K562 (cell line): ENCODE results near the gene PRR7. TPM values are rescaled to one million over a fixed set of nuclear protein-coding genes. Genes with fewer than 3 reads are reported as not detected.
A peak's percentile ranks its signal among the peaks of the same experiment; 100 is the strongest.

Experiments used
- ATAC-seq: fragments of 200-7000 bp; cut with Tn5 transposase; 3 replicates; pipeline ENCODE4 v1.9.1; 2020; ENCODE audit warnings: moderate library complexity
- BruUV-seq: library from RNA; stranded (reverse); fragments of 400-500 nt; replicated peaks from 2 replicates; lab custom pipeline; 2021; lab: Mats Ljungman, UMichigan
- CTCF ChIA-PET: fragments of 300-600 bp; formaldehyde crosslinking; extraction: SDS; loops from one replicate; lab custom pipeline; 2021; ENCODE audit warnings: low intra/inter-chr PET ratio; lab: Yijun Ruan, JAX
- POLR2A ChIA-PET: fragments of 300-600, 350-650 bp; sonication (Branson Sonifier 250); formaldehyde crosslinking; extraction: SDS; loops from one replicate; lab custom pipeline; 2021; ENCODE audit warnings: antibody characterized with exemption, inconsistent platforms; lab: Yijun Ruan, JAX
- DNase-seq, 4 experiments: peaks; one replicate each; pipeline versions ENCODE4 v3.0.0 to v3.0.0-alpha.2; 2011 to 2018; ENCODE audit warnings: low spot score in 3 of 4, mixed read lengths in 3 of 4; ENCODE audit errors: extremely low read depth in 1 of 4
- FAIRE-seq: peaks from 2 replicates; lab custom pipeline; 2011; peaks lifted over from hg19 to GRCh38; lab: Jason Lieb, UNC
- H2AFZ ChIP-seq: 2 replicates; pipeline ENCODE4 v1.6.0; 2011; ENCODE audit warnings: low read depth, low read length, control low read depth, inconsistent platforms
- H3K27ac ChIP-seq: fragments of 200-600 bp; 3 replicates; pipeline ENCODE4 v1.8.0; 2011; ENCODE audit warnings: low read depth, mild to moderate bottlenecking, control low read depth, inconsistent platforms, low read length, moderate library complexity, mixed read lengths; ENCODE audit errors: extremely low read depth
- H3K27me3 ChIP-seq, 2 experiments: fragments of 300-600 bp in 1 of 2; 2 replicates in 1 of 2; 3 replicates in 1 of 2; pipeline versions ENCODE4 v1.6.0 to v1.8.0; 2011; ENCODE audit warnings: inconsistent platforms in 2 of 2, low read length in 2 of 2, mild to moderate bottlenecking in 1 of 2, mixed read lengths in 1 of 2, moderate library complexity in 1 of 2; ENCODE audit not compliant: control insufficient read depth in 2 of 2, insufficient read depth in 2 of 2
- H3K36me3 ChIP-seq: fragments of 300-600 bp; 3 replicates; pipeline ENCODE4 v1.8.0; 2011; ENCODE audit warnings: mild to moderate bottlenecking, low read length, inconsistent platforms; ENCODE audit not compliant: control insufficient read depth, insufficient read depth
- H3K4me1 ChIP-seq, 2 experiments: fragments of 200-600 bp in 1 of 2; replicated peaks in 1 of 2; 2 replicates in 1 of 2; 3 replicates in 1 of 2; pipeline versions ENCODE4 v1.5.1 to v1.8.0; 2011; ENCODE audit warnings: inconsistent platforms in 2 of 2, low read length in 2 of 2, mild to moderate bottlenecking in 1 of 2, mixed read lengths in 1 of 2, moderate library complexity in 1 of 2; ENCODE audit not compliant: control insufficient read depth in 2 of 2, insufficient read depth in 2 of 2
- H3K4me2 ChIP-seq: 2 replicates; pipeline ENCODE4 v1.6.1; 2011; ENCODE audit warnings: low read length, control low read depth, inconsistent platforms, mixed read lengths; ENCODE audit not compliant: insufficient read depth
- H3K4me3 ChIP-seq: fragments of 200-600 bp; sonication (generic), shearing (Covaris generic); 2 replicates; pipeline ENCODE4 v1.5.1; 2016; ENCODE audit warnings: control low read depth, inconsistent platforms
- H3K79me2 ChIP-seq: fragments of 200-600 bp; 3 replicates; pipeline ENCODE4 v1.8.0; 2011; ENCODE audit warnings: low read length, inconsistent platforms; ENCODE audit not compliant: control insufficient read depth, insufficient read depth
- H3K9ac ChIP-seq, 2 experiments: 2 replicates each; pipeline versions ENCODE4 v1.6.0 to v1.6.1; 2011; ENCODE audit warnings: low read depth in 2 of 2, low read length in 2 of 2, control low read depth in 1 of 2, inconsistent platforms in 1 of 2, mild to moderate bottlenecking in 1 of 2, mixed read lengths in 1 of 2; ENCODE audit not compliant: insufficient read depth in 1 of 2
- H3K9me1 ChIP-seq: one replicate; pipeline ENCODE4 v1.6.0; 2011; ENCODE audit warnings: inconsistent platforms, mild to moderate bottlenecking, low read length, moderate library complexity; ENCODE audit not compliant: control insufficient read depth, insufficient read depth
- H3K9me3 ChIP-seq: replicated peaks from 2 replicates; pipeline ENCODE4 v1.5.1; 2011; ENCODE audit warnings: low read depth, low read length, inconsistent platforms; ENCODE audit not compliant: control insufficient read depth, insufficient read depth
- H4K20me1 ChIP-seq: replicated peaks from 2 replicates; pipeline ENCODE4 v1.6.1; 2011; ENCODE audit warnings: low read length, inconsistent platforms, mixed read lengths; ENCODE audit not compliant: control insufficient read depth, insufficient read depth
- ARID1B ChIP-seq: fragments of 450-650 bp; IDR thresholded peaks from 2 replicates; pipeline ENCODE4 v1.6.1; 2016; ENCODE audit warnings: antibody characterized with exemption, mild to moderate bottlenecking, inconsistent platforms
- CBFB ChIP-seq: sonication (generic); formaldehyde crosslinking; IDR thresholded peaks from 2 replicates; pipeline ENCODE4 v1.4.0; 2020; ENCODE audit warnings: mild to moderate bottlenecking, missing genetic modification reagents
- DLX4 ChIP-seq: fragments of 250-450 bp; sonication (Bioruptor Pico); IDR thresholded peaks from 2 replicates; pipeline ENCODE4 v1.6.1; 2021; ENCODE audit warnings: mild to moderate bottlenecking
- HNRNPK ChIP-seq: fragments of 200-400 bp; formaldehyde crosslinking; IDR thresholded peaks from one replicate; pipeline ENCODE4 v1.6.1; 2018; ENCODE audit warnings: mild to moderate bottlenecking, low read depth, low read length; ENCODE audit not compliant: poor library complexity, severe bottlenecking
- KDM4B ChIP-seq, 2 experiments: fragments of 450-650 bp in 1 of 2; sonication (generic) in 1 of 2; IDR thresholded peaks; 2 replicates each; pipeline ENCODE4 v1.6.1; 2016 to 2017; ENCODE audit warnings: borderline replicate concordance in 2 of 2, antibody characterized with exemption in 1 of 2, low read depth in 1 of 2, mild to moderate bottlenecking in 1 of 2
- KLF1 ChIP-seq: fragments of 450-650 bp; IDR thresholded peaks from 2 replicates; pipeline ENCODE4 v1.6.1; 2016; ENCODE audit warnings: missing genetic modification characterization, missing compliant biosample characterization
- NR2F6 ChIP-seq: fragments of 450-650 bp; formaldehyde crosslinking; IDR thresholded peaks from 2 replicates; pipeline ENCODE4 v1.4.0; 2020; ENCODE audit warnings: mild to moderate bottlenecking
- PCBP2 ChIP-seq: fragments of 200-400 bp; formaldehyde crosslinking; IDR thresholded peaks from 2 replicates; pipeline ENCODE4 v1.6.1; 2018; ENCODE audit warnings: low read length, low read depth, mild to moderate bottlenecking, moderate library complexity; ENCODE audit not compliant: poor library complexity, severe bottlenecking
- PREB ChIP-seq: sonication (generic); formaldehyde crosslinking; IDR thresholded peaks from 2 replicates; pipeline ENCODE4 v1.8.1; 2023; ENCODE audit warnings: mild to moderate bottlenecking, missing genetic modification reagents
- SMARCA5 ChIP-seq: fragments of 450-650 bp; IDR thresholded peaks from 2 replicates; pipeline ENCODE4 v1.6.1; 2016
- TRIM24 ChIP-seq, 2 experiments: fragments of 450-650 bp; IDR thresholded peaks; 2 replicates each; pipeline ENCODE4 v1.6.1; 2016
- ZNF165 ChIP-seq: fragments of 250-450 bp; sonication (Bioruptor Pico); IDR thresholded peaks from 2 replicates; pipeline ENCODE4 v1.4.0; 2020; ENCODE audit warnings: borderline replicate concordance
- ZNF24 ChIP-seq: fragments of 450-650 bp; IDR thresholded peaks from 2 replicates; pipeline ENCODE4 v1.6.1; 2016
- ZNF512 ChIP-seq: IDR thresholded peaks from 2 replicates; pipeline ENCODE4 v1.6.1; 2016; ENCODE audit warnings: missing genetic modification characterization, missing compliant biosample characterization
- WGBS: fragments of 100-300 bp; shearing (Covaris generic); methylation state at CpG from one replicate; pipeline ENCODE4 v1.1.6; 2016; ENCODE audit warnings: low coverage, mixed read lengths; ENCODE audit not compliant: insufficient coverage; ENCODE audit errors: missing lambda C conversion rate; 5-methylcytosine and 5-hydroxymethylcytosine counted together
- in situ Hi-C: fragments of 300-500 bp; cut with MboI; formaldehyde crosslinking; loops from 4 replicates; pipeline ENCODE4 v1.15.0; 2018; ENCODE audit warnings: inconsistent platforms, mixed read lengths
- intact Hi-C: fragments of 100-400 bp; cut with micrococcal nuclease; formaldehyde crosslinking; loops from 2 replicates; pipeline ENCODE4 v1.14.2; 2022
- polyA plus RNA-seq, 8 experiments: library from polyadenylated mRNA; depleted of rRNA in 4 of 8; stranded (reverse) in 5 of 8; unstranded in 3 of 8; fragments of >200 nt; fragmentation: Nextera tagmentation in 2 of 8; fragmentation: Illumina TruSeq in 1 of 8; extraction: Ambion mirVana in 2 of 8; extraction: Trizol in 1 of 8; gene quantifications; 2 replicates each; pipeline versions ENCODE4 v1.2.1 to v1.2.3, GENCODE V29; 2011 to 2014; ENCODE audit warnings: inconsistent platforms in 1 of 8, missing spikeins in 1 of 8
- total RNA-seq, 7 experiments: library from RNA; depleted of rRNA in 6 of 7; stranded (reverse); fragments of >200 nt in 6 of 7; fragmentation: Illumina TruSeq in 2 of 7; extraction: Trizol in 2 of 7; gene quantifications; 2 replicates each; pipeline versions ENCODE4 v1.2.1 to v1.2.3, GENCODE V29; 2011 to 2021; ENCODE audit warnings: low replicate concordance in 1 of 7

PRR7 gene
- total and polyA plus RNA-seq, 9 of the 15 experiments (the other 6 are each of a cell fraction or from before 2014, with no cell fraction given), result 0.80 to 11.3 (median 10.4) TPM; not detected in 4

- TF ChIP-seq NR2F6 (CRISPR knock-in tag) (no peak), ZNF165 (no peak), TRIM24 (IDR thresholded peaks at IDR 0.05) (0 out of 4 replicates have a peak, but pooled peaks of 1 of the 2 experiments have one; percentile 30), CBFB (no peak), ZNF24 (peak; percentile 38; the same call in 1 of the 2 replicates), ZNF512 (no peak), SMARCA5 (peak; percentile 99), KLF1 (no peak; the same call in 1 of the 2 replicates)
These were observed 50.8 kb downstream of the PRR7 start, which contains the start of gene PDLIM7 (continued) for GRCh38 chr5:177497292-177498012.

GRCh38 chr5:177498013-177498787, 51.6 kb downstream of the PRR7 start:
- intact Hi-C loops, result loop anchor here (5.0 kb wide), 1 partner anchor 181 kb away; no protein-coding TSS in a partner anchor
- peak; percentile 89 for FAIRE-seq
- POLR2A ChIA-PET, result interaction anchor here (0.6 to 2.7 kb wide), 15 partner anchors 9 to 190 kb away, joined by 3 to 26 read pairs (median 3); partner anchors contain the start of gene DOK3
- no peaks in the 10 kb centered on the region for H3K9me1 ChIP-seq
- H3K9ac ChIP-seq, result peak overlapping the region; percentile 87 to 93
- H3K27me3 ChIP-seq, result no peaks in the 10 kb centered on the region
- ATAC-seq, result peak; percentile 8
- peak; percentile 42 to 82 (median 60) for DNase-seq
- peak overlapping the region; percentile 82 for H3K4me3 ChIP-seq
- peak overlapping the region; percentile 85 for H3K4me2 ChIP-seq
- CTCF ChIA-PET, result interaction anchor here (0.6 kb wide), 1 partner anchor 180 kb away, joined by 3 read pairs; no protein-coding TSS in a partner anchor
- H3K36me3 ChIP-seq, result peaks cover 27% of the 10 kb centered on the region; the same call in 2 of the 3 replicates
- peak overlapping the region; percentile 69 for H2AFZ ChIP-seq
- H3K9me3 ChIP-seq, result no peaks in the 10 kb centered on the region
- H4K20me1 ChIP-seq, result no peaks in the 10 kb centered on the region; the same call in 1 of the 2 replicates
- H3K79me2 ChIP-seq, result peaks cover 46% of the 10 kb centered on the region
- peak overlapping the region; percentile 95 for H3K27ac ChIP-seq
- BruUV-seq, result TSS peak; percentile 95
- in situ Hi-C loops, result no loop called here
- H3K4me1 ChIP-seq, result peaks cover 51 to 82% of the 10 kb centered on the region in 2 experiments
- 4% methylated on average over 38 of the region's 48 CpGs for WGBS
- TF ChIP-seq DLX4 (CRISPR knock-in tag) (no peak), KDM4B (IDR thresholded peaks at IDR 0.05; ENCODE audit: borderline replicate concordance in 2 of 2, low read depth in 1 of 2) (0 out of 4 replicates have a peak, but pooled peaks of 1 of the 2 experiments have one; percentile 41), ARID1B (peak; percentile 62), PCBP2 (no peak), PREB (CRISPR knock-in tag) (peak; percentile 85; the same call in 1 of the 2 replicates), HNRNPK (no peak)
